ENCODE results near the gene ASXL1. TPM values are rescaled to one million over a fixed set of nuclear protein-coding genes. Genes with fewer than 3 reads are reported as not detected.

The ASXL1 gene
- total and polyA plus RNA-seq, 9 of the 15 experiments (the other 6 are each of a cell fraction or from before 2014, with no cell fraction given), result 6.5 to 65.3 (median 32.3) TPM

- Histone ChIP-seq H3K27me3 (ENCODE audit: control insufficient read depth in 2 of 2, insufficient read depth in 2 of 2, low read length in 2 of 2) (no peaks in the 10 kb centered on the region), H3K79me2 (ENCODE audit: control insufficient read depth, insufficient read depth, low read length) (peaks cover 14% of the 10 kb centered on the region; the same call in 2 of the 3 replicates), H3K9me3 (replicated peaks; ENCODE audit: control insufficient read depth, insufficient read depth, low read depth, low read length) (no peaks in the 10 kb centered on the region), H3K4me3 (no peak overlapping the region), H3K4me1 (replicated peaks in 1 of 2; ENCODE audit: control insufficient read depth in 2 of 2, insufficient read depth in 2 of 2, low read length in 2 of 2) (no peaks in the 10 kb centered on the region), H4K20me1 (replicated peaks; ENCODE audit: control insufficient read depth, insufficient read depth, low read length) (no peaks in the 10 kb centered on the region), H3K9me1 (ENCODE audit: control insufficient read depth, insufficient read depth, low read length) (no peaks in the 10 kb centered on the region), H3K4me2 (ENCODE audit: insufficient read depth, low read length) (no peak overlapping the region), H3K27ac (ENCODE audit: extremely low read depth, low read depth, low read length) (no peak overlapping the region), H3K36me3 (ENCODE audit: control insufficient read depth, insufficient read depth, low read length) (peaks cover 73% of the 10 kb centered on the region), H3K9ac (ENCODE audit: insufficient read depth in 1 of 2, low read depth in 2 of 2, low read length in 2 of 2) (no peak overlapping the region), H2AFZ (ENCODE audit: low read depth, low read length) (no peak overlapping the region)
- 98% methylated on average over 7 of the region's 7 CpGs for WGBS (ENCODE audit: insufficient coverage, low coverage, missing lambda C conversion rate)
- in situ Hi-C loops (cut with MboI), result no loop called here
- ChIA-PET POLR2A (interaction anchor here (0.6 kb wide), 1 partner anchor 22 kb away, joined by 3 read pairs; no protein-coding TSS in a partner anchor), CTCF (ENCODE audit: low intra/inter-chr PET ratio) (no interaction called here)
- intact Hi-C loops (cut with micrococcal nuclease), result no loop called here
- no TSS peak for BruUV-seq (replicated peaks)
- FAIRE-seq (no peak), ATAC-seq (no peak), DNase-seq (ENCODE audit: extremely low read depth in 1 of 4, low spot score in 3 of 4) (no peak)
- TF ChIP-seq CSDE1 (IDR thresholded peaks at IDR 0.05) (no peak), PRMT5 (CRISPR knock-in tag; IDR thresholded peaks at IDR 0.05) (no peak), TFE3 (CRISPR knock-in tag; IDR thresholded peaks at IDR 0.05) (no peak), MAZ (CRISPR knock-in tag; conservative IDR thresholded peaks at IDR 0.05 in 1 of 2, IDR thresholded peaks at IDR 0.05 in 1 of 2) (no peak), NELFE (IDR thresholded peaks at IDR 0.05; ENCODE audit: insufficient read depth, insufficient read length) (no peak), MXI1 (IDR thresholded peaks at IDR 0.05; ENCODE audit: low read depth, low read length) (no peak), HES1 (IDR thresholded peaks at IDR 0.05; ENCODE audit: low read depth) (no peak), GATAD2A (IDR thresholded peaks at IDR 0.05) (no peak), ARID3B (CRISPR knock-in tag; IDR thresholded peaks at IDR 0.05; ENCODE audit: borderline replicate concordance) (no peak), ZNF609 (CRISPR knock-in tag; IDR thresholded peaks at IDR 0.05; ENCODE audit: borderline replicate concordance) (no peak), MBD1 (CRISPR knock-in tag; IDR thresholded peaks at IDR 0.05) (no peak)
These were observed 71.2 kb downstream of the ASXL1 start for GRCh38 chr20:32429343-32429742.
